NCI-H1105 (cell line): Measurements from ENCODE around the gene L3HYPDH.

ENCODE experiments used
- DNase-seq: peaks from one replicate; lab custom pipeline; 2025; lab: John Stamatoyannopoulos, UW

Gene L3HYPDH

GRCh38 chr14:59427653-59428580 lies 56.3 kb downstream of the L3HYPDH start:
- DNase-seq: no peak

DNA sequence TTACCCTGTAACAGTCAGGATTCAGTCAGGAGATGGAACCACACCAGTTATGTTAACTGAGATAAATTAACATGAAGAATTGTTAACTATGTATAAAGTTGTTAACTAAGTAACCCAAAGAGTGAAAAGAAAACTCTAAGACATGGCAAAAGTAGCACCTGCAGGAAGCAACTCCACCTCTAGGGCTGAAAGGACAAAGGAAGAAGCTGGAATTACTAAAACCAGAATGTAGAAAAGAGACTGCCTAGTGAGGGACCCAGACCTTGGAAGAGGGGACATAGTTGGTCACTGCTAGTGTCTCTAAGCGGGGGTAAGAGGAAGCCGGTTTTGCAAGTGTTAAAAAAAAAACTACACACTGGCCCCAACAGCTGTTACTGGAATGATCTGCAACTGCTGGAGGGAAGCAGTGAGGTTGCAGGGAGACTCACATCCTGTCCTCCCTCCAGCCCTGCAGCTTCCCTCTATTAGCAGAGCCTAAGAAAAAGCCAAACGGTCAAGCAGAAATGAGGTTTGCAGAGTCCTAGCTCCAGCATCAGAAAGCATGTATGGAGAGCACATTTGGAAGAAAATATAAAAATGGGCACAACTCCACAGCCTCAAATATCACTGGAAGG lies 58.8 kb downstream of the L3HYPDH start:
- DNase-seq: no peak

DNA sequence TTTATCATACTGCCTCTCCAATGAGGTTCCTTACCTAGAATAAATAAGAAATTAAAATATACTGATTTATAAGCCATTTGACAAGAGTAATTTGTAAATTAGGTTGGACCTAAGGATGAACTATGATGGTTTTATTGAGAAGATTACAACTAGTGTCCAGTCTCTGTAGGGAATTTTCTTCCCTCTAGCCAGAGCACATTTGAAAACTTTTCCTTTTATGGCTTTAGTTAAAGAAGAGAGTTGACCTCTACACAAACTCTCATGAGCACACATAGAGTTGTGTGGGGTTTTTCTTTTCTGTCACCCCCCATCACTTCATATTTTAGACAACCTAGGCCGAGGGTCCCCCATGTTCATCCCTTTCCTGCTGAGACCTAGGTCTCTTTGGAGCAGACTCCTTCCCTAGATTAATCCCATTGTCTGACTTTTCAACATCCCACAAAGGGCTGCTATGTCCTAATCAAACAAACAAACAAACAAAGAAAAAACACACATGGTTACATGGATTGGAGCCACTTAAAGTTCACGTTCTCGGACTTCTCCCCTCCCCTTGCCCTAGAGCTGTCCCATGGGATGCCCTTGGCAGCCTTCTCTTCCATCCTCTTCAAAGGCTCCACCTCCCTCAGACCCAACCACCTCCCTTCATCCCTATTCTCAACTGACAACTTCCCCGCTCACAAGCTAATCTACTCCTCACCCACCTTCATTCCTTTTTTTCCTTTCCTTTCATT lies 59.7 kb downstream of the L3HYPDH start:
- no peak for DNase-seq
